ENCODE data around the gene ZNG1F.
"Not testable (repeated sequence)": the region's sequence is repeated elsewhere in the genome, so short reads cannot be mapped to it uniquely, and the experiment has no call there.

DNA sequence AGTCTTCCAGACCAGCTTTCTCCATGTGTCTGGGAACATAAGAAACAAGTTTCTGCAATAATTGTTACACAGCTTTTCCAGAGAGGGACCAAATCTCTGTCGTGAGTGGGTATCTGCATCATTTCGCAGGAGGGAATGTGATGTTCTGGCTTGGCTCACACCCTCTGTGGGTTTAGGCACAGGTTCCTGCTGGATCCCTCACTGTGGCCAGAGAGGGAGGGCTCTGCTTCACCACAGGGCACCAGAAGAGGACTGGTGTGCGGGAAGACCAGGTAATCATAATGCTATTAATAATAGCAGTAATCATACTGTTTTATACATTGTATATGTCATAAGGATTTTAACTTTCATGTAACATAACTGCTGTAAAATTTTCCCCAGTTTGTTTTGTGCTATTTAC, 41.3 kb upstream of the ZNG1F start:
- TF ChIP-seq, protein P1, sequence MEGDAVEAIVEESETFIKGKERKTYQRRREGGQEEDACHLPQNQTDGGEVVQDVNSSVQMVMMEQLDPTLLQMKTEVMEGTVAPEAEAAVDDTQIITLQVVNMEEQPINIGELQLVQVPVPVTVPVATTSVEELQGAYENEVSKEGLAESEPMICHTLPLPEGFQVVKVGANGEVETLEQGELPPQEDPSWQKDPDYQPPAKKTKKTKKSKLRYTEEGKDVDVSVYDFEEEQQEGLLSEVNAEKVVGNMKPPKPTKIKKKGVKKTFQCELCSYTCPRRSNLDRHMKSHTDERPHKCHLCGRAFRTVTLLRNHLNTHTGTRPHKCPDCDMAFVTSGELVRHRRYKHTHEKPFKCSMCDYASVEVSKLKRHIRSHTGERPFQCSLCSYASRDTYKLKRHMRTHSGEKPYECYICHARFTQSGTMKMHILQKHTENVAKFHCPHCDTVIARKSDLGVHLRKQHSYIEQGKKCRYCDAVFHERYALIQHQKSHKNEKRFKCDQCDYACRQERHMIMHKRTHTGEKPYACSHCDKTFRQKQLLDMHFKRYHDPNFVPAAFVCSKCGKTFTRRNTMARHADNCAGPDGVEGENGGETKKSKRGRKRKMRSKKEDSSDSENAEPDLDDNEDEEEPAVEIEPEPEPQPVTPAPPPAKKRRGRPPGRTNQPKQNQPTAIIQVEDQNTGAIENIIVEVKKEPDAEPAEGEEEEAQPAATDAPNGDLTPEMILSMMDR (conservative IDR thresholded peaks at IDR 0.05; ENCODE audit: low read depth in 2 of 2): not testable (repeated sequence)
- TF ChIP-seq EZH2 (IDR thresholded peaks at IDR 0.05; ENCODE audit: low read depth, unreplicated experiment); POLR2AphosphoS5 (IDR thresholded peaks at IDR 0.05; ENCODE audit: low read depth); EZH2phosphoT487 (IDR thresholded peaks at IDR 0.05; ENCODE audit: unreplicated experiment); ZNF114 (CRISPR knock-in tag; IDR thresholded peaks at IDR 0.05); CREB1 (CRISPR knock-in tag; IDR thresholded peaks at IDR 0.05; ENCODE audit: low read depth); JUNB (IDR thresholded peaks at IDR 0.05; ENCODE audit: unreplicated experiment); ZNF331 (CRISPR knock-in tag; IDR thresholded peaks at IDR 0.05; ENCODE audit: low read depth); NANOG (IDR thresholded peaks at IDR 0.05; ENCODE audit: borderline replicate concordance); STAT1 (IDR thresholded peaks at IDR 0.05; ENCODE audit: unreplicated experiment): not testable (repeated sequence)
- TF ChIP-seq, protein P2, sequence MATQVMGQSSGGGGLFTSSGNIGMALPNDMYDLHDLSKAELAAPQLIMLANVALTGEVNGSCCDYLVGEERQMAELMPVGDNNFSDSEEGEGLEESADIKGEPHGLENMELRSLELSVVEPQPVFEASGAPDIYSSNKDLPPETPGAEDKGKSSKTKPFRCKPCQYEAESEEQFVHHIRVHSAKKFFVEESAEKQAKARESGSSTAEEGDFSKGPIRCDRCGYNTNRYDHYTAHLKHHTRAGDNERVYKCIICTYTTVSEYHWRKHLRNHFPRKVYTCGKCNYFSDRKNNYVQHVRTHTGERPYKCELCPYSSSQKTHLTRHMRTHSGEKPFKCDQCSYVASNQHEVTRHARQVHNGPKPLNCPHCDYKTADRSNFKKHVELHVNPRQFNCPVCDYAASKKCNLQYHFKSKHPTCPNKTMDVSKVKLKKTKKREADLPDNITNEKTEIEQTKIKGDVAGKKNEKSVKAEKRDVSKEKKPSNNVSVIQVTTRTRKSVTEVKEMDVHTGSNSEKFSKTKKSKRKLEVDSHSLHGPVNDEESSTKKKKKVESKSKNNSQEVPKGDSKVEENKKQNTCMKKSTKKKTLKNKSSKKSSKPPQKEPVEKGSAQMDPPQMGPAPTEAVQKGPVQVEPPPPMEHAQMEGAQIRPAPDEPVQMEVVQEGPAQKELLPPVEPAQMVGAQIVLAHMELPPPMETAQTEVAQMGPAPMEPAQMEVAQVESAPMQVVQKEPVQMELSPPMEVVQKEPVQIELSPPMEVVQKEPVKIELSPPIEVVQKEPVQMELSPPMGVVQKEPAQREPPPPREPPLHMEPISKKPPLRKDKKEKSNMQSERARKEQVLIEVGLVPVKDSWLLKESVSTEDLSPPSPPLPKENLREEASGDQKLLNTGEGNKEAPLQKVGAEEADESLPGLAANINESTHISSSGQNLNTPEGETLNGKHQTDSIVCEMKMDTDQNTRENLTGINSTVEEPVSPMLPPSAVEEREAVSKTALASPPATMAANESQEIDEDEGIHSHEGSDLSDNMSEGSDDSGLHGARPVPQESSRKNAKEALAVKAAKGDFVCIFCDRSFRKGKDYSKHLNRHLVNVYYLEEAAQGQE (IDR thresholded peaks at IDR 0.05; ENCODE audit: unreplicated experiment): not testable (repeated sequence)
- TF ChIP-seq, protein P3, sequence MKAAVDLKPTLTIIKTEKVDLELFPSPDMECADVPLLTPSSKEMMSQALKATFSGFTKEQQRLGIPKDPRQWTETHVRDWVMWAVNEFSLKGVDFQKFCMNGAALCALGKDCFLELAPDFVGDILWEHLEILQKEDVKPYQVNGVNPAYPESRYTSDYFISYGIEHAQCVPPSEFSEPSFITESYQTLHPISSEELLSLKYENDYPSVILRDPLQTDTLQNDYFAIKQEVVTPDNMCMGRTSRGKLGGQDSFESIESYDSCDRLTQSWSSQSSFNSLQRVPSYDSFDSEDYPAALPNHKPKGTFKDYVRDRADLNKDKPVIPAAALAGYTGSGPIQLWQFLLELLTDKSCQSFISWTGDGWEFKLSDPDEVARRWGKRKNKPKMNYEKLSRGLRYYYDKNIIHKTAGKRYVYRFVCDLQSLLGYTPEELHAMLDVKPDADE (IDR thresholded peaks at IDR 0.05): not testable (repeated sequence)

All from GM23338 (cell line).